ENCODE measurements around the gene APOE. TPM values are rescaled to one million over a fixed set of nuclear protein-coding genes. Genes with fewer than 3 reads are reported as not detected.

APOE gene
- total and polyA plus RNA-seq, 2 of the 13 experiments (the other 11 are each of a cell fraction or from before 2014, with no cell fraction given), result 1,328 to 1,470 TPM

GRCh38 chr19:44905437-44906160 lies at the start of gene APOE (continued):
- TF ChIP-seq MXD3 (CRISPR knock-in tag; IDR thresholded peaks at IDR 0.05), result peak; percentile 11; the same call in 1 of the 2 replicates
- peak; percentile 24; the same call in 1 of the 2 replicates for TF ChIP-seq ISL2 (CRISPR knock-in tag; IDR thresholded peaks at IDR 0.05)
- TF ChIP-seq TGIF2 (CRISPR knock-in tag; IDR thresholded peaks at IDR 0.05), result peak; percentile 26; the same call in 1 of the 2 replicates
- TF ChIP-seq ZNF597 (CRISPR knock-in tag; IDR thresholded peaks at IDR 0.05), result no peak
- TF ChIP-seq NKX3-1 (CRISPR knock-in tag; IDR thresholded peaks at IDR 0.05), result 0 out of 2 replicates have a peak, but pooled peaks have one; percentile 15
- TF ChIP-seq REXO4 (CRISPR knock-in tag; IDR thresholded peaks at IDR 0.05; ENCODE audit: borderline replicate concordance), result no peak
- TF ChIP-seq TERF1 (CRISPR knock-in tag; IDR thresholded peaks at IDR 0.05), result no peak
- TF ChIP-seq PAXIP1 (CRISPR knock-in tag; conservative IDR thresholded peaks at IDR 0.05), result peak; percentile 69; the same call in 1 of the 2 replicates
- no peak; the same call in 1 of the 2 replicates for TF ChIP-seq ZSCAN9 (CRISPR knock-in tag; IDR thresholded peaks at IDR 0.05; ENCODE audit: borderline replicate concordance)
- TF ChIP-seq ZNF414 (CRISPR knock-in tag; IDR thresholded peaks at IDR 0.05), result 0 out of 2 replicates have a peak, but pooled peaks have one; percentile 5
- TF ChIP-seq SRSF1 (optimal IDR thresholded peaks at IDR 0.05; ENCODE audit: low read depth, low read length), result no peak
- 0 out of 2 replicates have a peak, but pooled peaks have one; percentile 74 for TF ChIP-seq ZNF510 (CRISPR knock-in tag; IDR thresholded peaks at IDR 0.05; ENCODE audit: low read depth)
- TF ChIP-seq KDM5A (IDR thresholded peaks at IDR 0.05; ENCODE audit: borderline replicate concordance, low read length), result peak; percentile 27; the same call in 1 of the 2 replicates
- peak; percentile 86 for TF ChIP-seq AGO2 (optimal IDR thresholded peaks at IDR 0.05; ENCODE audit: low read depth, low read length)
- TF ChIP-seq ZBTB3 (CRISPR knock-in tag; IDR thresholded peaks at IDR 0.05; ENCODE audit: borderline replicate concordance, low read depth), result no peak
- peak; percentile 29; the same call in 1 of the 2 replicates for TF ChIP-seq THAP11 (CRISPR knock-in tag; IDR thresholded peaks at IDR 0.05)
- no peak for TF ChIP-seq ZNF850 (CRISPR knock-in tag; conservative IDR thresholded peaks at IDR 0.05)
- TF ChIP-seq TEAD3 (CRISPR knock-in tag; optimal IDR thresholded peaks at IDR 0.05; ENCODE audit: borderline replicate concordance), result no peak
- TF ChIP-seq POLR2A (IDR thresholded peaks at IDR 0.05; ENCODE audit: insufficient read depth in 1 of 2, low read depth in 2 of 2, low read length in 2 of 2), result peak; percentile 70 to 89
- TF ChIP-seq ZNF329 (CRISPR knock-in tag; IDR thresholded peaks at IDR 0.05; ENCODE audit: low read depth), result peak; percentile 75; the same call in 1 of the 2 replicates
- no peak for TF ChIP-seq ZNF24 (IDR thresholded peaks at IDR 0.05)
- peak; percentile 69; the same call in 1 of the 2 replicates for TF ChIP-seq ZNF782 (CRISPR knock-in tag; IDR thresholded peaks at IDR 0.05; ENCODE audit: borderline replicate concordance)

Measured in HepG2 (cell line).